SK-N-SH treated with all-trans-retinoic acid at 6 μM for 48 hours (cell line): ENCODE results near the gene FHIT.

ENCODE experiments used
- ATAC-seq: fragments of 200-7000 bp; cut with Tn5 transposase; 3 replicates; pipeline ENCODE4 v1.9.1; 2020; ENCODE audit warnings: mild to moderate bottlenecking, moderate library complexity
- ARNTL ChIP-seq: fragments of 450-650 bp; formaldehyde crosslinking; IDR thresholded peaks from 2 replicates; pipeline ENCODE4 v1.5.0; 2020; ENCODE audit warnings: low read depth, mild to moderate bottlenecking, moderate library complexity, borderline replicate concordance
- CSDC2 ChIP-seq: fragments of 250-450 bp; sonication (Bioruptor Pico); IDR thresholded peaks from 2 replicates; pipeline ENCODE4 v1.5.0; 2020; ENCODE audit warnings: mild to moderate bottlenecking, moderate library complexity
- ESRRG ChIP-seq: fragments of 250-450 bp; sonication (Bioruptor Pico); IDR thresholded peaks from 2 replicates; pipeline ENCODE4 v1.6.1; 2021; ENCODE audit warnings: mild to moderate bottlenecking
- GLIS3 ChIP-seq: fragments of 250-450 bp; sonication (Bioruptor Pico); IDR thresholded peaks from 2 replicates; pipeline ENCODE4 v1.5.0; 2020; ENCODE audit warnings: mild to moderate bottlenecking, moderate library complexity
- OSR1 ChIP-seq: fragments of 250-450 bp; sonication (Bioruptor Pico); IDR thresholded peaks from 2 replicates; pipeline ENCODE4 v1.8.0; 2022; ENCODE audit warnings: moderate library complexity, mild to moderate bottlenecking, inconsistent platforms
- POU6F1 ChIP-seq: fragments of 250-450 bp; sonication (Bioruptor Pico); IDR thresholded peaks from 2 replicates; pipeline ENCODE4 v1.8.0; 2021; ENCODE audit warnings: low read depth, mild to moderate bottlenecking, moderate library complexity, borderline replicate concordance
- PPARA ChIP-seq: fragments of 250-450 bp; sonication (Bioruptor Pico); IDR thresholded peaks from 2 replicates; pipeline ENCODE4 v1.5.0; 2020; ENCODE audit warnings: mild to moderate bottlenecking, borderline replicate concordance
- RARB ChIP-seq: fragments of 250-450 bp; sonication (Bioruptor Pico); IDR thresholded peaks from 2 replicates; pipeline ENCODE4 v1.8.0; 2021; ENCODE audit warnings: mild to moderate bottlenecking, moderate library complexity
- TCF4 ChIP-seq: fragments of 250-450 bp; sonication (Bioruptor Pico); IDR thresholded peaks from 2 replicates; pipeline ENCODE4 v1.8.0; 2021; ENCODE audit warnings: mild to moderate bottlenecking, moderate library complexity, borderline replicate concordance
- TOX ChIP-seq: fragments of 250-450 bp; sonication (Bioruptor Pico); IDR thresholded peaks from 2 replicates; pipeline ENCODE4 v1.8.0; 2021; ENCODE audit warnings: mild to moderate bottlenecking, moderate library complexity, borderline replicate concordance
- TSHZ2 ChIP-seq: fragments of 250-450 bp; sonication (Bioruptor Pico); IDR thresholded peaks from 2 replicates; pipeline ENCODE4 v1.5.0; 2020; ENCODE audit warnings: mild to moderate bottlenecking, moderate library complexity
- ZC3H10 ChIP-seq: fragments of 250-450 bp; sonication (Bioruptor Pico); IDR thresholded peaks from 2 replicates; pipeline ENCODE4 v1.5.1; 2021; ENCODE audit warnings: mild to moderate bottlenecking, moderate library complexity
- ZFP3 ChIP-seq: fragments of 250-450 bp; sonication (Bioruptor Pico); IDR thresholded peaks from 2 replicates; pipeline ENCODE4 v1.5.0; 2020; ENCODE audit warnings: mild to moderate bottlenecking, moderate library complexity
- ZFP30 ChIP-seq: fragments of 450-650 bp; formaldehyde crosslinking; IDR thresholded peaks from 2 replicates; pipeline ENCODE4 v1.5.0; 2022; ENCODE audit warnings: mild to moderate bottlenecking, moderate library complexity
- ZNF565 ChIP-seq: fragments of 450-650 bp; formaldehyde crosslinking; conservative IDR thresholded peaks from 2 replicates; pipeline ENCODE4 v1.5.0; 2020; ENCODE audit warnings: low read depth, mild to moderate bottlenecking, moderate library complexity
- ZNF70 ChIP-seq: fragments of 450-650 bp; formaldehyde crosslinking; IDR thresholded peaks from 2 replicates; pipeline ENCODE4 v1.5.0; 2020; ENCODE audit warnings: mild to moderate bottlenecking, moderate library complexity
- TF ChIP-seq, protein P1 (sequence below): fragments of 250-450 bp; sonication (Bioruptor Pico); IDR thresholded peaks from 2 replicates; pipeline ENCODE4 v1.5.1; 2020; ENCODE audit warnings: low read depth, mild to moderate bottlenecking, moderate library complexity
- TF ChIP-seq, protein P2 (sequence below): fragments of 250-450 bp; sonication (Bioruptor Pico); IDR thresholded peaks from 2 replicates; pipeline ENCODE4 v1.5.1; 2021; ENCODE audit warnings: mild to moderate bottlenecking, moderate library complexity
- TF ChIP-seq, protein P3 (sequence below): fragments of 250-450 bp; sonication (Bioruptor Pico); IDR thresholded peaks from 2 replicates; pipeline ENCODE4 v1.8.0; 2020; ENCODE audit warnings: mild to moderate bottlenecking, moderate library complexity, borderline replicate concordance

Gene FHIT

GRCh38 chr3:60177726-60178125, 1073.5 kb downstream of the FHIT start:
- no peak for ATAC-seq
- no peak for TF ChIP-seq ZNF565 (CRISPR knock-in tag)
- TF ChIP-seq, protein P1, sequence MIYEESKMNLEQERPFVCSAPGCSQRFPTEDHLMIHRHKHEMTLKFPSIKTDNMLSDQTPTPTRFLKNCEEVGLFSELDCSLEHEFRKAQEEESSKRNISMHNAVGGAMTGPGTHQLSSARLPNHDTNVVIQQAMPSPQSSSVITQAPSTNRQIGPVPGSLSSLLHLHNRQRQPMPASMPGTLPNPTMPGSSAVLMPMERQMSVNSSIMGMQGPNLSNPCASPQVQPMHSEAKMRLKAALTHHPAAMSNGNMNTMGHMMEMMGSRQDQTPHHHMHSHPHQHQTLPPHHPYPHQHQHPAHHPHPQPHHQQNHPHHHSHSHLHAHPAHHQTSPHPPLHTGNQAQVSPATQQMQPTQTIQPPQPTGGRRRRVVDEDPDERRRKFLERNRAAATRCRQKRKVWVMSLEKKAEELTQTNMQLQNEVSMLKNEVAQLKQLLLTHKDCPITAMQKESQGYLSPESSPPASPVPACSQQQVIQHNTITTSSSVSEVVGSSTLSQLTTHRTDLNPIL (CRISPR knock-in tag): no peak

GRCh38 chr3:60176614-60177013, 1074.6 kb downstream of the FHIT start:
- TF ChIP-seq ZNF565 (CRISPR knock-in tag) (no peak), TOX (CRISPR knock-in tag) (no peak), OSR1 (no peak), ZFP3 (no peak), ARNTL (no peak), ZNF70 (CRISPR knock-in tag) (no peak), ZFP30 (CRISPR knock-in tag) (no peak), GLIS3 (CRISPR knock-in tag) (no peak), POU6F1 (CRISPR knock-in tag) (no peak), CSDC2 (CRISPR knock-in tag) (no peak), TCF4 (no peak), RARB (no peak), ZC3H10 (CRISPR knock-in tag) (no peak), TSHZ2 (CRISPR knock-in tag) (no peak), ESRRG (CRISPR knock-in tag) (no peak)
- TF ChIP-seq, protein P2, sequence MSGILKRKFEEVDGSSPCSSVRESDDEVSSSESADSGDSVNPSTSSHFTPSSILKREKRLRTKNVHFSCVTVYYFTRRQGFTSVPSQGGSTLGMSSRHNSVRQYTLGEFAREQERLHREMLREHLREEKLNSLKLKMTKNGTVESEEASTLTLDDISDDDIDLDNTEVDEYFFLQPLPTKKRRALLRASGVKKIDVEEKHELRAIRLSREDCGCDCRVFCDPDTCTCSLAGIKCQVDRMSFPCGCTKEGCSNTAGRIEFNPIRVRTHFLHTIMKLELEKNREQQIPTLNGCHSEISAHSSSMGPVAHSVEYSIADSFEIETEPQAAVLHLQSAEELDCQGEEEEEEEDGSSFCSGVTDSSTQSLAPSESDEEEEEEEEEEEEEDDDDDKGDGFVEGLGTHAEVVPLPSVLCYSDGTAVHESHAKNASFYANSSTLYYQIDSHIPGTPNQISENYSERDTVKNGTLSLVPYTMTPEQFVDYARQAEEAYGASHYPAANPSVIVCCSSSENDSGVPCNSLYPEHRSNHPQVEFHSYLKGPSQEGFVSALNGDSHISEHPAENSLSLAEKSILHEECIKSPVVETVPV (CRISPR knock-in tag): no peak
- TF ChIP-seq, protein P3, sequence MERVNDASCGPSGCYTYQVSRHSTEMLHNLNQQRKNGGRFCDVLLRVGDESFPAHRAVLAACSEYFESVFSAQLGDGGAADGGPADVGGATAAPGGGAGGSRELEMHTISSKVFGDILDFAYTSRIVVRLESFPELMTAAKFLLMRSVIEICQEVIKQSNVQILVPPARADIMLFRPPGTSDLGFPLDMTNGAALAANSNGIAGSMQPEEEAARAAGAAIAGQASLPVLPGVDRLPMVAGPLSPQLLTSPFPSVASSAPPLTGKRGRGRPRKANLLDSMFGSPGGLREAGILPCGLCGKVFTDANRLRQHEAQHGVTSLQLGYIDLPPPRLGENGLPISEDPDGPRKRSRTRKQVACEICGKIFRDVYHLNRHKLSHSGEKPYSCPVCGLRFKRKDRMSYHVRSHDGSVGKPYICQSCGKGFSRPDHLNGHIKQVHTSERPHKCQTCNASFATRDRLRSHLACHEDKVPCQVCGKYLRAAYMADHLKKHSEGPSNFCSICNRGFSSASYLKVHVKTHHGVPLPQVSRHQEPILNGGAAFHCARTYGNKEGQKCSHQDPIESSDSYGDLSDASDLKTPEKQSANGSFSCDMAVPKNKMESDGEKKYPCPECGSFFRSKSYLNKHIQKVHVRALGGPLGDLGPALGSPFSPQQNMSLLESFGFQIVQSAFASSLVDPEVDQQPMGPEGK (CRISPR knock-in tag): no peak
- TF ChIP-seq, all 23 proteins: peak for 0
- ATAC-seq: no peak

GRCh38 chr3:60175680-60176079, 1075.6 kb downstream of the FHIT start:
- no peak for TF ChIP-seq TSHZ2 (CRISPR knock-in tag)
- no peak for TF ChIP-seq TCF4
- no peak for TF ChIP-seq PPARA
- no peak for TF ChIP-seq RARB
- TF ChIP-seq CSDC2 (CRISPR knock-in tag): no peak
- no peak for ATAC-seq
